Measurements from ENCODE around the gene CLMP.

CLMP gene

GRCh38 chr11:123055191-123055901 is 139.7 kb downstream of the CLMP start:
- no peak for DNase-seq (ENCODE audit: low spot score)

GRCh38 chr11:123054301-123055065 is 140.6 kb downstream of the CLMP start:
- peak; percentile 34 for DNase-seq (ENCODE audit: low spot score)

GRCh38 chr11:123052901-123053721 is 141.9 kb downstream of the CLMP start:
- DNase-seq (ENCODE audit: low spot score): no peak

- no peak for DNase-seq (ENCODE audit: low spot score)
Measured at GRCh38 chr11:123051634-123052033, 143.4 kb downstream of the CLMP start.

GRCh38 chr11:123051146-123051545 is 143.9 kb downstream of the CLMP start:
- DNase-seq (ENCODE audit: low spot score): no peak

GRCh38 chr11:123047947-123048293 is 147.1 kb downstream of the CLMP start:
- DNase-seq (ENCODE audit: low spot score): no peak

- DNase-seq (ENCODE audit: low spot score): no peak
Measured at GRCh38 chr11:123047266-123047946, 147.6 kb downstream of the CLMP start.

- no peak for DNase-seq (ENCODE audit: low spot score)
Measured at GRCh38 chr11:123046473-123047259, 148.4 kb downstream of the CLMP start.

- no peak for DNase-seq (ENCODE audit: low spot score)
Measured at GRCh38 chr11:123045101-123045500, 149.9 kb downstream of the CLMP start.

GRCh38 chr11:123041185-123041584 is 153.9 kb downstream of the CLMP start:
- DNase-seq (ENCODE audit: low spot score): no peak

- no peak for DNase-seq (ENCODE audit: low spot score)
Measured at GRCh38 chr11:123040111-123040432, 155.0 kb downstream of the CLMP start.

- DNase-seq (ENCODE audit: low spot score): no peak
Measured at GRCh38 chr11:123035831-123036230, 159.2 kb downstream of the CLMP start.

GRCh38 chr11:123034597-123034996 is 160.5 kb downstream of the CLMP start:
- no peak for DNase-seq (ENCODE audit: low spot score)

- DNase-seq (ENCODE audit: low spot score): no peak
Measured at GRCh38 chr11:123033895-123034294, 161.2 kb downstream of the CLMP start.

- no peak for DNase-seq (ENCODE audit: low spot score)
Measured at GRCh38 chr11:123030517-123030916, 164.5 kb downstream of the CLMP start.

- DNase-seq (ENCODE audit: low spot score): peak; percentile 47
Measured at GRCh38 chr11:123020968-123021367, 174.1 kb downstream of the CLMP start.

Measured in HuH-7.5 (cell line).